ENCODE results near the gene CD36.

CD36 gene

DNA sequence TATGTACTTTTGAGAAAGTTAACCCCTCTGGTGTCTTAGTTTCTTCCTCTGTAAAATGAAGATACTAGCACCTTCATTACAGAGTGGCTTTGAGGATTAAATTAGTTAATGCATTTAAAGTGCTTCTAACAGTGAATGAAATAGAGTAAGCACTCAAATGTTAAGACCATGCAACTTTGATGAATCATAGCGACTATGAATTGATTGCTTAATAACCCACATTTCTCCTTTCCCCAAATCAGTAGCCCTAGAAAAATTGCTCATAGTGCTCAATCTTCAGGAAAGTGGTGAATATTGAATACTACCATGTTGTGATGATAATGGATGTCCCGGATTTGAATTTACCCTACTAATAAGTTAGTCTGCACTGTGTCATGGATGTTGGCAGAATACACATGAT lies 48.1 kb downstream of the CD36 start:
- in situ Hi-C loops (cut with MboI; ENCODE audit: low sequenced_read_pairs) = no loop called here

DNA sequence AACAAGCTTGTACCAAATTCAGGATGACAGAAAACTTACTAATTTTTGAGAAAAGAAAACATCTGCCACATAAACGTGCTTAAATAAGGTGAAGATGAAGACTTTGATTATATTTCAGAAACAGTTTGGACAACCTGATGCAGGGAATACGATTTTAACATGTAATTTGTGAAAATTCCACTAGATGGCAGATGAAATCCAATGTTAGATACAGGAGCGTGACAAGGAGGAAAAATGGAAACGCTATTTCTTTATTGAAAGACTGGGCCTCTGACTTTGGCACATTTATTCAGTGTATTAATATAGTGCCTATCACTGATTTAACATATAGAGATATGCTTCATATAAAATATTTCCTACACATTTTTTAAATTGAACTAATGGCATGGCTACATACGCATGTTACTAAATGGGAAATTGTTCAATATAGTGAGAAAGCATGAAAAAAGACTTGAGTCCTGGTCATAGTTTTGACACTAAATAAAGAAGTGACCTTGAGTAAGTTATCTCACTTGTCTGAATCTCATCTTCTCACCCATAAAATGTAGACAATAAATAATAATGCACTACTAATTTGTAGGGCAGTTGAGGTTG lies 60.7 kb downstream of the CD36 start:
- in situ Hi-C loops (cut with MboI; ENCODE audit: low sequenced_read_pairs) = no loop called here

DNA sequence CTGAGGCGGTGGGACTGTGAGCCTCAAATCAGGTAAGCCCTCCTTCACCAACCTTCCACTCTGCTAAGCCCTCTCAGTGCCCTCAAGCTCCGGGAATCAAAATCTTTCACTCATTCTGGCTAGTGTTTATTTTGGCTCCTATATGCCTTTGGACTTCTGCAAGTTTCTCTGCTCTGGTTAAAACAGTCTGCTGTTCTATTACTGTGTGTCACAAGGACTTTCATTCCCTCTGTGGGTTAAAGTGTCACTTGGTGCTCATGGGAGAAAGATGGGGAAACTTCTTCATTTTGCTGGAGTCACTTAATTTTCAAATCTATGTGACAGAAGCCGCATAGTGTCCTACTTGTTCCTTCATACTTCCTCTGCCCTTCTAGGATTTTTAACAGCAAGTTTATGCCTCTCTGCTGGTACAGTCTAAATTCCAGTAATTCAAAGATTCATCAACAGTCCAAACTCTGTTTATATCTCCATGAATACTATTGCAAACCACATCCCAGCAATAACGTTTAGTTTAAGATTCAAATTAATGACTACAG lies 61.3 kb downstream of the CD36 start:
- in situ Hi-C loops (cut with MboI; ENCODE audit: low sequenced_read_pairs) = loop anchor here (25.0 kb wide), 1 partner anchor 763 kb away; no protein-coding TSS in a partner anchor

DNA sequence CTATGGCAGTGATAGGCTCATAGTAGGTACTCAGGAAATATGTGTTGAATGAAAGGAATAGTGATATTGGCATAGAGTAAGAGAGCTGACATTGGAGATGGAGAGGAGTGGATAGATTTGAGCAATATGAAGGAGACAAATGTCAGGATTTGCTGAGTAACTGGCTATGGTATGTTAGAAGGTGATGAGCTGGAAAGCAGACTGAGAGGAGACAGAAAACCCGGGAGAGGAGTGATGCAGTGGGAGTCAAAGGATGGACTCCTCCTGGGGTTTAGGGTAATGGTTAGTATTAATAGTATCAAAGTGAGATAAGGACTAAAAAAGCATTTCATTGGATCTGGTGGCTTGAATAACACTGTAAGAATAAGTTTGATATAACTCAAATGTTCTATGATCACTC lies 64.8 kb downstream of the CD36 start:
- in situ Hi-C loops (cut with MboI; ENCODE audit: low sequenced_read_pairs) = loop anchor here (25.0 kb wide), 1 partner anchor 759 kb away; no protein-coding TSS in a partner anchor

DNA sequence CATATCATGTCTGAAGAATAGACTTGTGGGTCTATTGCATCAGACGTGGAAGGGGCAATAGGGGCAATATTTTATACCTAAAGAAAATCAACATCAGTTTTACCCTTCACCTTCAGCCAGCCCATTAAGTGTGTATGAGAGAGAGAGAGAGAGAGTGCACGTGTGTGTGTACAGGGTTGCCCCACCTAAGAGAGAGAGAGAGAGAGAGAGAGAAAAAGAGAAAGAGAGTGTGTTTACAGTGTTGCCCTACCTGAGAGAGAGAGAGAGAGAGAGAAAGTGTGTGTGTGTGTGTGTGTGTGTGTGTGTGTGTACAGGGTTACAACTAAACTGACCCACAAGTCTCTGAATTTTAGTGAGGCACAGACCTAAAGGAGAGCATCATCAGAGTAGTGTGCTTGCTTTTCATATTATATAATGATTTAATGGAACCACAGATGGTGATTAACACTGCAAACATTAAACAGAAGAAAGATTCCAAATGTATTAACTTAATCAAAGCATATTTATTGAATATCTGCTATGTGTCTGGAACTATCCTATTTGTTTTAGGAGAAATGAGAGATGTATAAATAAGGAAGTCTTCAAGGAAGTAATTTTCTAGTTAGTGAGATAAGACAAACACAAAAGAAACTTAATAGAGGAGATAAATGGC lies 66.8 kb downstream of the CD36 start:
- in situ Hi-C loops (cut with MboI; ENCODE audit: low sequenced_read_pairs) = loop anchor here (25.0 kb wide), 1 partner anchor 757 kb away; no protein-coding TSS in a partner anchor

DNA sequence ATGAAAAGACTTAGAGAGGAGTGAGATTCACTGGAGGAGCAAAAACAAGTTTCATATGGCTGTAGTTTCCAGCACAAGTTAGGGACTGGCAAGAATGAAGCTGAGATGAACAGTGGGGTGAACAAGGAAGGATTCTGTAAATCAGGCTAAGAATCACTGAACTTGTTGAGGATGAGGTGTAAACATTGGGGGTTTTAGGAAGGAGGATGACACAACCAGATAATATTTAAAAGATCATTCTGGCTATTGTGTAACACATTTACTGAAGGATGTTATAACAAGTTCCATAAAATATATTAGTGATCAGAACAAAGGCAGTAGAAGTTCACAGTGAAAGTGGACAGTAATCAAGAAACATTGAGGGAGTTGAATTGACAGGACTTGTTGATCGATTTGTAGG lies 68.9 kb downstream of the CD36 start:
- in situ Hi-C loops (cut with MboI; ENCODE audit: low sequenced_read_pairs) = loop anchor here (25.0 kb wide), 1 partner anchor 755 kb away; no protein-coding TSS in a partner anchor

DNA sequence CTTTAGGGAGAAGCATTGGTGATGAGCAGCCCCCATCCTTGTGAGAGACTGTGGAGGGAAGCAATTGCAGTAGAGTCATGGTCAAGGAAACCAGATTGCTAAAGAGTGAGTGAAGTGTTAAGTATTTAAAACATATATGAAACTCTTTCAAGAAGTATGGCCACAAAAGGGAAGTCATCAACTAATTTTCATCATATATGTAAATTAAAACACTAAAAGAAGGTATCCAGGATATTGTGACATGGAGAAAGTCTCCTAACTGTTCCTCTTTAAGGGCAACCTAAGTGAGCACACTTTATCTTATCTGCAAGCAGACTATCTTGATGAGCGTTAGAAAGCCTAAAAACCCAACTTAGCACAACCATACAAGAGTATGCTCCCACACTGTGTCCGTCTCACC lies 69.7 kb downstream of the CD36 start:
- in situ Hi-C loops (cut with MboI; ENCODE audit: low sequenced_read_pairs) = loop anchor here (25.0 kb wide), 1 partner anchor 754 kb away; no protein-coding TSS in a partner anchor

DNA sequence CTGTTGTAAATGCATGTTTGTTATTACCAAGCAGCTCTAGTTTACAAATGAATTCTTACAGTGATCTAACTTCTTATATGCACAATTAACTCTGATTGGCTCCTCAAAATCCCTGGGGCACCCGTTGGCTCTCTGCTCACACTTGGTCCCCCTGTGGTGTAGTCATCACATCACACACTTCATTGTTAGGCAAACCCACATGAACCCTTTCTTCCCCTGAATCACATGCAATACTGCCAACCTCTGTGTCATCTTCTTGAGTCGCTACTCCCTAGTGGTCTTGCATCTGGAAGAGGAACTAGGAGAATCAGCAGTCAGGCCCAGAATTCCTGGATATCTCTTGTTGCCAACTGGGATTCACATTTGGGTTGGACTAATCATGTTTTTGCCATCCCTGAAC lies 73.1 kb downstream of the CD36 start:
- in situ Hi-C loops (cut with MboI; ENCODE audit: low sequenced_read_pairs) = loop anchor here (25.0 kb wide), 1 partner anchor 751 kb away; no protein-coding TSS in a partner anchor

DNA sequence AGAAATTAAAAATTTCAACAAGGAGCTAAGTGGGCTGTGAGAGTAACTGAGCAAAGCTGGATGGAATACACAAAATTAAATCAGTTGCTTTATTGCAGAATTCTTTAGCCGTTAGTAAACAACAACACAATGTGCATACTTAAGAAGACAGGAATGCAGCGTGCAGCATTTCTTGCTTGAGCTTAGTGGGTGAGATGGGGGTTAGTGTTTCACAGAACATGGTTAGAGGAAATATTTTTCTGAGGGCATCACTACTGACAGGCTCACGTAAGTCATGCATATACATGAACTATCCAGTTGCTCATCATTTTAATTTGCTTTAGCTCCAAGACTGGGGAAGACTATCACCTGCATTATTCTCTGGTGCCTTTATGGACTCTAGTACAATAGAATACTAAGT lies 80.8 kb downstream of the CD36 start:
- in situ Hi-C loops (cut with MboI; ENCODE audit: low sequenced_read_pairs) = loop anchor here (25.0 kb wide), 1 partner anchor 743 kb away; no protein-coding TSS in a partner anchor

DNA sequence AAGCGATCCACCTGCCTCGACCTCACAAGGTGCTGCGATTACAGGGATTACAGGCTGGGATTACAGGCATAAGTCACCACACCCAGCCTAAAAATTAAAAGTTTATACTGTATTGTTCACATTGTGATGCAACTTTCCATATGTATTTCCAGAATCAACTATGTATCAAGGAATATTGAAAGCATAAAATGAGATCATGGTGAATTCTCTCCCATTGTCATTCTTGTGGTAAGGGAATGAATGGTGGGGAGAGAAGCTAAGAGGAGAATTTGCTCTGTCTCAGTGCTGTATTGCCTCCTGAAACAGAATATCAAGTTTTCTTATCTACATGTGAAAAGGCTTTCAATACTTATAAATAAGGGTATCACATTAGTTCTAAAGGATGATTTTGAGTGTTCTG lies 81.7 kb downstream of the CD36 start:
- in situ Hi-C loops (cut with MboI; ENCODE audit: low sequenced_read_pairs) = loop anchor here (25.0 kb wide), 1 partner anchor 742 kb away; no protein-coding TSS in a partner anchor

DNA sequence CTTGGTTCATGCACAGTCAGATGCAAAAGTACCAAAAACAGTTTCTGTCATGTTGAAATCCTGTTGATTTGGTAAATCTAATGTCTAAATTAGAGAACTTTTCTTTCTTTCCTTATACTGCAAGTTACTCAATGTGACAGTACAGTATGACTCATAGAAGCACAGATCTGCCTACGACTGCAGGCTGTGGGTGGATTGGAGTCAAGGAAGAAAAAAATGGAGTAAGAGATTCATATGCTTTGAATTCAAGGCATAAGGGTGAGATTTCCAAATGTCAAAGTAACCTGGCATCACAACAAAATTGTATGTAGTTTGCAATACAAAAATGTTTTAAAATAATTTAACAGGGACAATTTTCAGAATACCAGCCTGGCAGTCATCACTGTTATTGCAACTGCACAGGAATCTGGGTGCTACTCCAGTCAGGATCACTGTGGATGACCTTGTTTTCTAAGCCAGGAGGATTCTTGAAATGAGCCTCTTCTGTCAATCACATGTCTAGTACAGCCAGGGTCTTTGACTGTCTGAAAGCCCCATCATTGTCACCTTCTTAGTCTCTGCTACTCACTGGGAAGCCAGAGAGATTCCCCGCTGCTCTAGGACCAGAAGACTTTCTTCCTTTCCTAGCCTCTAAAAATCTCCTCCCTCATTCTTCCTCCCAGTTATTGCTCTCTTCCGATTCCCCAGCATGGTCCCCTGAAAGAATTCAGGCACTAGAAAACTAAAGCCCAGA lies 83.6 kb downstream of the CD36 start:
- in situ Hi-C loops (cut with MboI; ENCODE audit: low sequenced_read_pairs) = loop anchor here (25.0 kb wide), 1 partner anchor 740 kb away; no protein-coding TSS in a partner anchor

DNA sequence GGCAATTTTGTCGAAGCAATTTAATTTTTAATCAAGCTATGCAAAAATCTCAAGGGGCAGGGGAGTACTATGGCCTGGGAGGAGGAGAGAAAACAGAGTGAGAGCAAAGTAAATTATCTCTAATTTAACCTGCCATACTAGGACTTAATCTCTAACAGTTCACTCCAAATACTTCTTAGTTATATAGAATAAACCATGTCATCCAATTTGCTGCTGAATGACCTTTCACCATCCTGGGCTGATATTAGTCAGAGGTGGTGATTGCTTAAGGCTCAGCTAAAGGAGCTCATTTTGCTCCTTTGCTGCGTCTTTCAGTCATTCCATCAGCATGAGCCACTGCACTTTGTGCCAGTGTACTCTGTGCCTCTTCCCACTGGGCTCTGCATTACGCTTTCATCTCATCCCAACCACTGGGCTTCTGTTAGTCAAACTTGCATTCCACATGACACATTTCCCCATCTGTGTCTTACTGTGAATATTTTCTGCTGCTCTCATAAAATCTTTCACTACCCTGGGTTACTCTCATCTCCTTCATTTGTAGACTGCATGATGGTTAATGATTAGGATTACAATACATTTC lies 84.3 kb downstream of the CD36 start:
- in situ Hi-C loops (cut with MboI; ENCODE audit: low sequenced_read_pairs) = loop anchor here (25.0 kb wide), 1 partner anchor 740 kb away; no protein-coding TSS in a partner anchor

DNA sequence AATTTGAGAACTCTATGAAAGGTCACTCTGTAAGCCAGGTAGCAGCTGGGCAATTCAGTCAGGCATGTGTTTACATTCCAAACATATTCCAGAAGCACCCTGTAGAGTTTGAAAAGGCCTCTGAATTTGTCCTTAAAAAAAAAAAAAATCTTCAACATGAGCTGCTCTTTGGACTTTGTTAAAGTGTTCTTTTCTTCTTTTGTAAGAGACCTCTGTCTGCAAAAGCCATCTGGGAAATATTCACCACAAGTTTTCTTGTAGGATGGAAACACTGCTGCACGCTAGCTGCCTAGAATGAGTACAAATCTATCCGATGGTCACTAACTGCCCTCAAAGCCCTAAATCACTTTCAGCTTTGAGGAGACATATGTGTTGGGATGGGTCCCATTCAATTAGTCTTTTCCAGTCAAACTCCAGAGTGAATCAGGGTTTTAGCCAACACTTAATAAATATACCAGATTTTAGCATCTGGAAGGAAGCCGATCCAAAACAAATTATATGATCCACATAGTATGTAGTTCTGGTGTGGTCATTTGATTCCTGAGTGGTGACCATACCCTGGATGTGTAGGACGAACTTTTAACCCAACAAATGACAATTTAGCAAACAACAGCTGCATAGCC lies 85.9 kb downstream of the CD36 start:
- in situ Hi-C loops (cut with MboI; ENCODE audit: low sequenced_read_pairs) = loop anchor here (25.0 kb wide), 1 partner anchor 738 kb away; no protein-coding TSS in a partner anchor

DNA sequence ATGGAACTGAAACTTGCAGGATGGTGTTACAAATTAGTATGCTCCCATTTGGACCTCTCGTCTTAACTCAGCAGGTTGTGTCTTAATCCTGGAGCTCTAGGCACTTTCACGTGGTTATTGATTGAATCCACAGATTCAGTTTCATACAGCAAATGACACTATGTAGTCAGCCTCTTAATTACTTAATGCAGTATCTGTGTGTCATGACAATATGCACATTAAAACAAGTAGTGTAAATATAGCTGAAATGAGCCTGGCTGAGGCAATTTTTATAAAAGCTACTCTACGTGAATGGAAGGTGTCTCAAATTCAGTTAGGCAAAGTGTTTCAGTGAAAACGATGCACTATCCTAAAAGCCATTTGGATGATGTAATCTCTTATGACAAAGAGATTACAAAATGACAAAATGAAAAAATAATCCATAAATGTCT lies 86.8 kb downstream of the CD36 start:
- in situ Hi-C loops (cut with MboI; ENCODE audit: low sequenced_read_pairs) = no loop called here

All from HL-60/S4 treated with phorbol 12-myristate 13-acetate at 8.2 ng/mL for 4 days and 3 days (cell line).